HS-27A (cell line): Measurements from ENCODE around the gene DBF4B.
A peak's percentile ranks its signal among the peaks of the same experiment; 100 is the strongest.
"Not testable (repeated sequence)": the region's sequence is repeated elsewhere in the genome, so short reads cannot be mapped to it uniquely, and the experiment has no call there.

Experiments
- DNase-seq: peaks from one replicate; pipeline ENCODE4 v3.0.0-alpha.2; 2012; ENCODE audit warnings: low read depth, missing footprints

The DBF4B gene, protein sequence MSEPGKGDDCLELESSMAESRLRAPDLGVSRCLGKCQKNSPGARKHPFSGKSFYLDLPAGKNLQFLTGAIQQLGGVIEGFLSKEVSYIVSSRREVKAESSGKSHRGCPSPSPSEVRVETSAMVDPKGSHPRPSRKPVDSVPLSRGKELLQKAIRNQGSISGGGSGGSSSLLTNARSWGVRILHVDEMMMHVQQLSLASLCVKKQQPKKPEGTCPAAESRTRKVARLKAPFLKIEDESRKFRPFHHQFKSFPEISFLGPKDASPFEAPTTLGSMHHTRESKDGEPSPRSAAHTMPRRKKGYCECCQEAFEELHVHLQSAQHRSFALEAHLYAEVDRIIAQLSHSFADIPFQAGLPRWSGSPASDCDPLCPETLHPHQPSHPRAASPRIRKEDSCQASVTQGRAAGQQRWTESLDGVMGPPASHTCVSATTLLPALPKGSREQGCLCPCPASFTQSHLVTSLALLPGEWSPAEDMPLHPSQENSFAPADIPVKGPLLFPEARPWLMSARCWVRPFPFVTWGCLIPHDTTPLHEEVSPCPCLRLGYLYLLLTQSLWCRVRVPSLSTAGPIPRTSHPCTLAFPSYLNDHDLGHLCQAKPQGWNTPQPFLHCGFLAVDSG

DNA sequence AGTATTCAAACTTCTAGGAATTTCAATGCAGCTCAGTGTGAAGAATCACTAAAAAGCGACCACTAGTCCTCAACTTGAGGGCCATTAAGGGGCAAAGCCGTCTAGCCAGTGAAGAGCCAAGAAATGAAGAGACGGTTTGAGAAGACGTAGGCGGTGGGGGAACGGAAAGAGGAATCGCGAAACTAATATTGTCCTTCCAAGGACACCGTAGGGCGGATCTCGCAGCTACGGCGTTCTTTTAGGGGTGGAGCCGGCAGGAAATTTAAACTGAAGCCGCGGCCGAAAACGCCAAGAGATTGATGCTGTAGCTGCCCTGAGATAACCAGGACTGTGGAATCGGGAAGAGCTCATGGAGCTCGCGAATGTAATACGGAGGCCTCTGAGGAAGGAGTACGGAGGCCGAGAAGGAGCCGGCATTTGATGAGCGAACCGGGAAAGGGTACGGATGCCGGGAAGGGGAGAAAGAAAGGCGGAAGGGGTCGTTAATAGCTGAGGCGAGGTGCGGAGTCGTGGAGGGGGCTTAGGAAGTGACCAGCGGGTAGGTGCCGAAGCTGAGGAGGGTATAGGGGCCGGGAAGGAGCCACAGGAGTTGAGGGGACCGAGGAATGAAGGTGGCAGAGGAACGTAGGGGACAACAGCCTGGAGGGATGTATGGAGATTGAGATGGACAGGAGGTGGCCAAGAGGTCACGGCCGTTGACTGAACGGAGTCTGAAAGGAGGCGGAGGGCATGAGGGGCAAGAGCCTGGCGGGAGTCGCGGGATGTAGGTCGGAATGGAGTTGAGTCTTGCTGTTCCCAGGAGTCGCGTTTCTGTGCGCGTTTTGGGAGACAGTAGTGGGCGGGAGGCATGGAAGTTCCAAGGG is at the start of gene DBF4B:
Gene DBF4B (plus strand): TSS at position 265 of the 863 bp plus-strand sequence. CDS start 156 bp downstream, at position 421.
- DNase-seq = peak; percentile 67

DNA sequence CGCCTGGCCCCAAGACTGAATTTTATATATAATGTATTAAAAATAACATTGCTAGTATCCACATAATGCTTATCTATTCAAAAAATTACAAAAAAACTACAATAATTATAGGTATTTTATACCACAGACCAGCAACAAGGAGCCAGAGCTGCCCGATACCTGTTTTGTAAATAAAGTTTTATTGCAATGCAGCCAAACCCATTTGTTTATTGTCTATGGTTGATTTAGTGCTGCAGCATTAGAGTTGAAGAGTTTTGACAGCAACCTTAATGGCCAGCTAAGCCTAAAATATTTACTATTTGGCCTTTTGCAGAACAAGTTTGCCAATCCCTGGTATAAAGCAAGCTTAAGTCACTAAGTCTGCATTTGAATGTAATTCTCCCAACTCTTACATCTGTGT is 46.6 kb upstream of the DBF4B start:
- DNase-seq = no peak

DNA sequence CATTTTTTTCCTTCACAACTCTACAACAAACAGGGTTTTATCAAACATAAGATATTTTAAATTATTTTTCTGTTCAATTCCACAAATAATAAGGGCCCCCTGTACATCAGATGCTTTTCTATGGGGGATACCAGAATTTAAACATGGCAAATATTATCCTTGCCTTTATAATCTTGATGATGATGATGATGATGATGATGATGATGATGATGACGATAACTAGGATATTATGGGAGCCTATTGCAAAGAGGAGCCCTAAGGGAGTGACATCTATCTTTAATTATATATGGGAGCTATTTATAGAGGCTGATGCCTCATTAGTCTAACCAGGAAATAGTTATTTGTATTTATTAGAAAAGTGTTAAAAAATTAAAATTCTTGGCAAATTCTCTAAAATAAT is 45.4 kb upstream of the DBF4B start:
- DNase-seq = no peak

DNA sequence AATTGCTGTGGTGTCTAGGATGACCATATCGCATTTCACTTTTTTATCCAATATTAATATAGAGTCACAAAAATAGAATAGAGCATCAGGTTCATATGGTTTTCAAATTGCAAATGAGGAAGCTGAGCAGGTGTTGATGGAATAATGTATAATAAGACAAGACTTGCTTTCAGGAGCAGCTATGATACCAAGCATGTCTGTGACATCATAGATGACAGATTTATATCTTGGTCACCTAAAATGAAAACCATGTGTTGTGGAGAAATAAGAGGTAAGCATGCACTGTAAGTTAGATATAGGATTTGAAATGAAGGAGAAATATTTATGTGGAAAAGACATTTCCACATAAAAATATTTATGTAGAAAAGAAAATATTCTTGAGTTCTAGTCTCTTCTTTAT is 43.6 kb upstream of the DBF4B start:
- DNase-seq = no peak

DNA sequence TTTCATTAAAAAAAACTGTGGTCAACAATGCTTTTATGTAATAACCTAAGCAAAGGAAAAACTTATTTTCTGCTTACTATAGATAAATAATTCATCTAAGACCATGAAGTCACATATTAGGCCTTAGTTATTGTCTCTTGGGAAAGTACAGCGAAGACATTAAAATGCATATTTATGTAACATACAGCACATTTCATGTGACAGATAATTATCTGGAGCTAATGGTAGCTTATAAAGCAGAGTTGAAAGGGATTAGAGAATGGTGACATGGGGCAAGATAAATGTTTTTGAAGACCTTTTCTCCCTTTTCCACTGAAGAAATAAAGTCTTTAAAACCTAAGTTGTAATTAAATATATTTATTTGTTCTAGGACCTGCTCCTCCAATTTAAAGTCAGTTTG is 42.5 kb upstream of the DBF4B start:
- no peak for DNase-seq

DNA sequence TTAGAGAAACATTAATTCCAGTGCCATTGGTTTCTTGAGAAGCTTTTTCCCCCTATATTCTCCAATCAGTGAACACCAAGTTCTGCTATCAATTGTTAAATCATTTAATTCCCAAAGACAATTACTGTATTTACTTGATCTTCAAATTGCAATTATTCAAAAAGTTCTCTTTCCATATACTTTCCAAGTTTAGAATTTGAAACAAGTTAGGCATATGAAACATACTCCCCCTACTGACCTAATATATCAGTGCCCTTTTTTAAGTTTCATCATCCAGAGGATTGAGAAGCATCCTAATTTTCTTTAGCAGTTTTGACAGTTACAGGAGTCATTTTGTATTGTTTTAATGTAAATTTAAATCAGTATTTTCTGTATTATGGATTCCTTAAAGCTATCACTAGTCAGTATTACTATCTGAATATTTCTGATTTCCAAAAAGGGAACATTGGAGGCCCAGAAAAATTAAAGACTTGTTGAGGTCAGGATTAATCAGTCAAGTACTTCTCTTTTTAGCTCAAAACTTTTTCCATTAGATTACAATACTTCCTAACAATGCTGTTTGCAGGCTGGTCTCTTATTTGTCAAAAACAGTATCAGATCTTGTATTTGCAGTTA is 35.9 kb upstream of the DBF4B start:
- no peak for DNase-seq

DNA sequence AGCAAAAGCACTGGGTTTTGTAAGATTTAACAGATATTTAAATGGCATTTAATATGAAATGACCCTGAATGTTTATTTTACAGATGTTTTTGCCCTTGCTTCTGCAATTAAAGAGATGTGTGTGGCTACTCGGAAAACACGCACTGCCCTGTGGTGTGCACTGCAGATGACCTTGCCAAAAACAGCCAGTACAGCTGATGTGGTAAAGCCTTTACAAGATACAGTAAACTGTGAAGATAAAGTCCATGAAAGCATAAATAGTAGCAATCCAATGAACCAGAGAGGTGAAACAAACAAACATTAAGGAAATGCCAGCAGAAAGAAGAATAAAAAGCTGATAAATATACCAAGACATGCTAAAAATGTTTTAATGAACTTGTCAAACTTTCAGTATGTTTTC is 34.6 kb upstream of the DBF4B start:
- no peak for DNase-seq

DNA sequence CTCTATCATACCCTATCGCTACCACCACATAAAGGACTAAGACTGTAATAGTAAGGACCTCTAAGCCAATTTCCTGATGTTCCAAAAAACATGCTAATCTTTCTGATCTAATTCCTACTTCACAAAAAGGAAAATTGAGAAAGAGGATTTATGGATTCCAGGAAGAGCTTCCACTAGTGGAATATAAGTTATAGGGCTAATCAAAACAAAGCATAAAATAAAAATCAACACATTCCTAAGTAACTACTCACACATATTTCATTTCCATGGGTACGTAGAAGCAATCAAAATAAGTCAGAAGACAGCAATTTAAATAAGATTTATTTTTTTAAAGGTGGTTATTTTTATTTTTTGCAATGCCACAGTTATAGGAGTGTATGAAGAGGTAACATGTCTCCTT is 31.3 kb upstream of the DBF4B start:
- no peak for DNase-seq

DNA sequence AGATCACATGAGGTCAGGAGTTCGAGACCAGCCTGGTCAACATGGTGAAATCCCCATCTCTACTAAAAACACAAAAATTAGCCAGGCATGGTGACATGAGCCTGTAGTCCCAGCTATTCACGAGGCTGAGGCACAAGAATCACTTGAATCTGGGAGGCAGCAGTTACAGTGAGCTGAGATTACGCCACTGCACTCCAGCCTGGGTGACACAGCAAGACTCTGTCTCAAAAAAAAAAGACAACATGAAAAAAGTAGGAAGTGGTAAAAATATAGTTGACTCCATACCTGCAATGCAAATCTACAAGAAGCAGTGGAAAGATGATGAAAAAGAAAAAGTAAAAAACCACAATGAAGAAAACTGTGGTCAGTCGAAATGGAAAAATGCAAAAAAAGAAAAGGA is 25.2 kb upstream of the DBF4B start:
- not testable (repeated sequence) for DNase-seq

DNA sequence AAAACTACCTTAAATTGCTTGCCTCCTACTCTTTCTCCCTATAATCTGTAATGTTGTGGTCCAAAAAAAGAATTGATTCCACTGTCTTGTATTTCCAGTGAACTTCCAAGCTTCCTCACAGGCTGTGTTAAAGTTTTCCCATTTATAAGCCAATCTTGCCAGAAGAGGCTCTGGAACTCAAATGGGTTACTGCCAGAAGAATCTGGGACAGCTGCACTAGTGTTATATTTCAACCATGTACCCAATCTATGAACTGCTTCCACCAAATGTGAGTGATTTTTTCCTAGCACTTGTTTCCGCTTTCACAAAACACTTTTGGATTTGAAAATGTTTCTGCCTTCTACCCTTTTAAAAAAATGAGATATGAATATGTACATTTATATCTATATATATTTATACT is 20.7 kb upstream of the DBF4B start:
- DNase-seq = no peak

DNA sequence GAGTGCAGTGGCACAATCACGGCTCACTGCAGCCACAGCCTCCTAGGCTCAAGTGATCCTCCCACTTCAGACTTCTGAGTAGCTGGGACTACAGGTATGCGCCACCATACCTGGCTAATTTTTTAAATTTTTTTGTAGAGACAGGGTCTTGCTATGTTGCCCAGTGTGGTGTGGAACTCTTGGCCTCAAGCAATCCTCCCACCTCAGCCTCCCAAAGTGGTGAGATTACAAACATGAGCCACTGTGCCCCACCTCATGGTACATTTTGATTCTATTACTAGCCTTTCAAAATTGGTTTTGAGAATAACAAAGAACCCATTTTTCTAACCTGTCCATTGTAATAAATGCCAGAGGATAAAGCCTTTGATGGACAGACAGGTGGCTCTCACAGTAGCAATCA is 20.3 kb upstream of the DBF4B start:
- DNase-seq = no peak

DNA sequence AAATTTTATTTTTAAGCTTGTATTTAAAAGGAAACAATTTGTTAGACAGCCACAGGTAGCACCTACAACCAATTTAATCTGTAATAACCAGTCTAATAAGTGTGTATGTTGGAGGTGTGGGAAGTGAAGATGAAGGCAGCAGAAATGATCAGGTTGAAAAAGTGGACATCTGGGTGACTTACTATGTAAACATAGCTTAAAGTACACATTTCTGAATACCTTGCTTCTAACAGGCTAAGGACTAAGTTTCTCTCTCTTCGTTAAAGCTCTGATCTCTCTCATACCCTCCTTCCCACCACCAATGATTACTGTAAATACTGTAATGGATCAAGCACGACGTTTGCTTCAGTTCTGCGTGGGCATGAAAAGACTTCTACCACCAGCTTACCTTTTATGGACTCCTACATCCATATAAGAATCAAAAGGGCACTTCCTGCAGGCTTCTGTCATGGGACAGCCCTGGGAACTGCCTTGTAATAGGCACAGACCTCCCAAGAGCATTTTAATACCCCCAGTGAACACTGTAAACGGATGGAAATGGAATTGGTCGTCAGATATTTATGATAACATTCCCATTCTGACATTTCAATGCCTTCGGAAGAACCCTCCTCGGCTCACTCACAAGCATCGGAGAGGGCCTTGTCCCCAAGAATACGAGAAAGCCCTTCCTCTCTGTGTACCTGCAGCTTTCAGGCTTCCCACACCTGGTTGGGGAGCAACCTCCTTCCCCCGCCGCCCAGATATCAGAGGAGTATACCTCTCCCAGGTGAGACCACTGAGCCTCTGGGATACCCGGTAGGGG is 19.6 kb upstream of the DBF4B start:
- no peak for DNase-seq

DNA sequence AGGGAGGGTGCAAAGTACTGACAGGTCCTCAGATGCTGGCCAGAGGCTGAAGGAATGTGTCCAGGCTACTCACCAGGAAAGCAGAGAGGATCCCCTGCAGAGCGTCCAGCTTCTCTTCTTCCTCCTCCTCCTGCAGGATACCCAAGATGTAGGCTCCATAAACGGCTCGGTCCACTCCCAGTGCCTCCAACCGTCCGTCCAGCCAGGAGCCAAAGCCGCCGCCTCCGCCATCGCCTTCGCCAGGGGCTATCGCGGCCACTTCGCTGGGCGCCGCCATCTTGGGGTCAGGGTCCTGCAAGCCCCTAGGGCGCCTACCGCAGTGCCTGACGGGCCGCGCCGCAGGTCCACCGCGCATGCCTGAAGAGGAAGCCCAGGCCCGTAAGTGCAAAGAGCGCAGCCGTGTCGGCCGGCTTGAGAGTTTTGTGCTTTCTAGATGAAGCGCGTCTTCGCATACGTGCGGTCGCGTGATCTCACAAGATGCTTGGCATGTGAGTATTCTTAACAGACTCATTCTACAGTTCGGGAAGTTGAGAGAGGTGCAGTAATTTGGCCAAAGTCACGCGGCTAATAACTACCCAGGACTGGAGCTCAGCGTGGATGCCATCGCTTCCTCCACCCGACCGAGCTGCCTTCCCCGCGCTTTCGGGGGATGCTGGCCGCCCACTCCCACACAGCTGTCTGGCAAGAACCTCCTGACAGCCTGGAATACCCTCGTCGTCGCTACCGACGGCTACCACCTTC is 18.8 kb upstream of the DBF4B start, which contains the start of gene CCDC43:
Gene CCDC43 (minus strand): TSS at position 300 of the 741 bp plus-strand sequence. CDS start 23 bp downstream, at position 277.
- DNase-seq = peak; percentile 66

DNA sequence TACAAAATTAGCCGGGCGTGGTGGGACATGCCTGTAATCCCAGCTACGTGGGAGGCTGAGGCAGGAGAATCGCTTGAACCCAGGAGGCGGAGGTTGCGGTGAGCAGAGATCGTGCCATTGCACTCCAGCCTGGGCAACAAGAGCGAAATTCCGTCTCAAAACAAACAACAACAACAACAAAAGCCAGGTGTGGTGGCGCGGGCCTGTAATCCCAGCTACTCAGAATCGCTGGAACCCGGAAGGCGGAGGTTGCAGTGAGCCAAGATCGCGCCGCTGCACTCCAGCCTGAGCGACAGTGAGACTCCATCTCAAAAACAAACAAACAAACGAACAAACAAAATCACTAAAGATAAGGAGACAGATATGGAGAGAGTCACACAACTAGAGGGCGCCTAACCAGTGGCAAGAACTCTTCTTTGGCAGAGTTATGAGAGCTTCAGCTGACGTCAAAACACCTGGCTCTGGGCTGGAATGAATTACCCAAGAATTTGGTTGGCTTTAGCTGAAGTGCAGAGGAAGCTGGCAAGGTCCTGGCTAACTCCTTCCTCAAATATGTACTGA is 17.6 kb upstream of the DBF4B start:
- not testable (repeated sequence) for DNase-seq

DNA sequence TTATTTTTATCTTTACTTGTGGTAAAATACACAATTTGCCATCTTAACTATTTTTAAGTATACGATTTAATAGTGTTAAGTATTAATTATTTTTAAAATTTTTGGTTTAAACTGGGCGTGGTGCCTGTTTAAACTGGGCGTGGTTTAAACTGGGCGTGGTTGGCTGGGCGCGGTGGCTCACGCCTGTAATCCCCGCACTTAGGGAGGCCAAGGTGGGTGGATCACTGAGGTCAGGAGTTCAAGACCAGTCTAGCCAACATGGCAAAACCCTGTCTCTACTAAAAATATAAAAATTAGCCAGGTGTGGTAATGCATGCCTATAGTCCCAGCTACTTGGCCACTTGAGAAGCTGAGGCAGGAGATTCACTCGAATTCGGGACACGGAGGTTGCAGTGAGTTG is 14.9 kb upstream of the DBF4B start:
- DNase-seq = no peak

DNA sequence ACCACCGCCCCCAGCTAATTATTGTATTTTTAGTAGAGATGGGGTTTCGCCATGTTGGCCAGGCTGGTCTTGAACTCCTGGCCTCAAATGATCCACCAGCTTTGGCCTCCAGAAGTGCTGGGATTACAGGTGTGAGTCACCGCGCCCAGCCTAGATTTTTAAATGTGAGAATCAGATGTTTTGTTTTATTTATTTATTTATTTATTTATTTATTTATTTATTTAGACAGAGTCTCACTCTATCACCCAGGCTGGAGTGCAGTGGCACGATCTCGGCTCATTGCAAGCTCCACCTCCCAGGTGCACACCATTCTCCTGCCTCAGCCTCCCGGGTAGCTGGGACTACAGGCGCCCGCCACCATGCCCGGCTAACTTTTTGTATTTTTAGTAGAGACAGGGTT is 8.2 kb upstream of the DBF4B start:
- DNase-seq = not testable (repeated sequence)

DNA sequence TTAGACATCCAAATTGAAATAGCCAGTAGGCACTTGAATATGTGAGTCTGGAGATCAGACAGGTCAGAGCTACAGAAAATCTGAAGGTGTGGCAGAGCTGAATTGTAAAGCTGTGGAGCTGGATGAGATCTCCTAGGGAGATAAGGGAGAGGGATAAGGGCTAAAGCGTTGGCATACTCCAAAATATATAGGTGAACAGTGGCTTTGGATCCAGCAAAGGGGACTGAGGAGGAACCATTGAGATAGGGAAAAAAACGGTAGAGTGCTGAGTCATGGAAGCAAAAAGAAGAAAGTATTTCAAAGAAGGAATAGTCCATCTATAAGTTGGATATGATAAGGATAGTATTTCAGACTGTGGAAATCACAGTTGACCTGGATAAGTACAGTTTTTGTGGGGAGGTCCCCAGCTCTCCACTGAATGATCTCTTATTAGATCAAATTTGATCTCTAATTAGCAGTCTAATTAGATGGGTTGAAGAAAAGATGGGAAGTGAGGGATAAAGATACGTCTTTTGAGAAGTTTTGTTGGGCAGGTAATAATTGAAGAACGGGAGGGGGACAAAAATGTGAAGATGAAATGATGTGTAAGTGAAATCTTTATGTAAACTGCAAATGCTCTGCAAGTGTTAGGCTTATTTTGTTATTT is 587 bp upstream of the DBF4B start:
- no peak for DNase-seq

DNA sequence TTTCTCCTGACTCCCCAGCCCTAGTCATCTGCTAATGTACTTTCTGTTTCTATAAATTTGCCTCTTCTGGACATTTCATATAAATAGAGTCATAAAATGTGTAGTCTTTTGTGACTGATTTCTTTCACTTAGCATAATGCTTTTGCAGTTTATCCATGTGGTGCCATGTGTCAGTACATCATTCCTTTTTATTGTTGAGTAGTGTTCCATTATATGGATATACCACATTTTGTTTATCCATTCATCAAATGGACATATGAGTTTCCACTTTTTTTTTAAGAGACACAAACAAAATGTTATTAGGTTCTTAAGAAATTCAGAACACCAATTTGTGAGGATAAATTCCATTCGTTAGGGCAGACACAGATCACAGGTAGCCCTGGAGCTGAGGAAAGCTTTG is 11.0 kb downstream of the DBF4B start:
- no peak for DNase-seq

DNA sequence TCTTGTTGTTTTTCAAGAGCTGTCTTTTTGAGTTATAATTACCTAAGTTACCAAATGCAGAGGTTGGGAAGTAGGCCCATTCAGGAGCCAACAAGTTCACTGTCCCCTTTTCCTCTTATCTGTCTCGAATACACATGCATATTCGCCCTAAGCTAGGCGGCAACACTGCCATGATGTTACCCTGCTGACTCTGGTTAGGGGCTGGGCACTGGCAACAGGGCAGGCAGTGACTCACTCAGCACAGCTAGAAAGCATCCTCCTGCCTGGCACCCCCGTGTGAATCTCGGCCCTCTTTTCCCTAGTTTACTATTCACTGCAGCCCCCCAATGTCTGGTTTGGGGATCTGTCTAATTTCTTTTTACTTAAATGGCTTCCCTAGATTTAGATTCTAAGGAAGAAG is 13.8 kb downstream of the DBF4B start:
- DNase-seq = no peak

DNA sequence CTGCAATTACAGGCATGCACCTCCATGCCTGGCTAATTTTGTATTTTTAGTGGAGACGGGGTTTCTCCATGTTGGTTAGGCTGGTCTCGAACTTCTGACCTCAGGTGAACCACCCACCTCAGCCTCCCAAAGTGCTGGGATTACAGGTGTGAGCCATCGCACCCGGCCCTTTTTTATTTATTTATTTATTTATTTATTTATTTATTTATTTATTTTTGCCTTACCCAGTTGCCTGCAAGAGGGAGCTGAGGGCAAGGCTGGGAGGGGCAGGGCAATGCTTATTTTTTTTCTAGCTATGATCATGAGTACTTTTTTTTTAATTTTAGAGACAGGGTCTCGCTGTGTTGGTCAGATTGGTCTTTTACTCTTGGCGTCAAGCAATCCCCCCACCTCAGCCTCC is 17.7 kb downstream of the DBF4B start:
- not testable (repeated sequence) for DNase-seq
